HCT116 (cell line): ENCODE data around the gene DCUN1D2. TPM values are rescaled to one million over a fixed set of nuclear protein-coding genes. Genes with fewer than 3 reads are reported as not detected.

Experiments
- ATAC-seq: fragments of 200-7000 bp; cut with Tn5 transposase; 2 replicates; pipeline ENCODE4 v1.9.1; 2020; ENCODE audit warnings: mild to moderate bottlenecking, moderate library complexity
- BruUV-seq: library from RNA; stranded (reverse); fragments of 400-500 nt; replicated peaks from 2 replicates; lab custom pipeline; 2021; lab: Mats Ljungman, UMichigan
- CTCF ChIA-PET: fragments of 300-600 bp; sonication (Branson Sonifier 250); formaldehyde crosslinking; loops from one replicate; lab custom pipeline; 2021; ENCODE audit warnings: antibody characterized with exemption; lab: Charles Lee
- POLR2A ChIA-PET: fragments of 300-600, 350-600 bp; sonication (Branson Sonifier 250); formaldehyde crosslinking; loops from one replicate; lab custom pipeline; 2021; ENCODE audit warnings: antibody characterized with exemption; lab: Charles Lee
- RAD21 ChIA-PET, 2 experiments: fragments of 300-600 bp; sonication (Branson Sonifier 250); formaldehyde crosslinking; loops; one replicate each; lab custom pipeline; 2023; ENCODE audit warnings: low total read pairs in 2 of 2; ENCODE audit not compliant: uncharacterized antibody in 2 of 2, unreplicated experiment in 2 of 2, low non-redundant PET in 1 of 2; lab: Charles Lee
- DNase-seq: peaks from one replicate; pipeline ENCODE4 v3.0.0-alpha.2; 2010; ENCODE audit warnings: low read depth, low spot score
- H2AFZ ChIP-seq: fragments of 200-600 bp; shearing (Covaris generic), sonication (generic); 2 replicates; pipeline ENCODE4 v1.6.1; 2017; ENCODE audit warnings: low read depth, mixed run types, mixed read lengths, antibody characterized with exemption, low read length; ENCODE audit not compliant: poor library complexity, severe bottlenecking
- H3K27ac ChIP-seq: 2 replicates; pipeline ENCODE4 v1.5.1; 2012; ENCODE audit warnings: low read depth, low read length
- H3K27me3 ChIP-seq: fragments of 200-600 bp; sonication (generic); 2 replicates; pipeline ENCODE4 v1.6.1; 2016; ENCODE audit warnings: mixed run types, low read length, mixed read lengths; ENCODE audit not compliant: insufficient read depth
- H3K36me3 ChIP-seq, 2 experiments: fragments of 200-500 bp in 1 of 2; fragments of 200-600 bp in 1 of 2; sonication (Bioruptor generic) in 1 of 2; sonication (generic) in 1 of 2; 2 replicates each; pipeline versions ENCODE4 v1.5.1 to v1.6.1; 2014 to 2016; ENCODE audit warnings: low read length in 2 of 2, inconsistent platforms in 1 of 2, mixed read lengths in 1 of 2, mixed run types in 1 of 2; ENCODE audit not compliant: insufficient read depth in 2 of 2, control insufficient read depth in 1 of 2
- H3K4me1 ChIP-seq, 2 experiments: fragments of 200-600 bp in 1 of 2; sonication (generic) in 1 of 2; 2 replicates each; pipeline versions ENCODE4 v1.5.1 to v1.6.1; 2012 to 2017; ENCODE audit warnings: low read length in 2 of 2, inconsistent platforms in 1 of 2, mild to moderate bottlenecking in 1 of 2, mixed read lengths in 1 of 2, mixed run types in 1 of 2, moderate library complexity in 1 of 2; ENCODE audit not compliant: insufficient read depth in 2 of 2, control insufficient read depth in 1 of 2
- H3K4me2 ChIP-seq: fragments of 200-600 bp; sonication (generic); 2 replicates; pipeline ENCODE4 v1.6.1; 2017; ENCODE audit warnings: mixed run types, low read length, mixed read lengths
- H3K4me3 ChIP-seq, 2 experiments: fragments of 200-600 bp in 1 of 2; sonication (generic) in 1 of 2; replicated peaks in 1 of 2; 2 replicates each; pipeline ENCODE4 v1.5.1; 2011 to 2016; ENCODE audit warnings: low read length in 2 of 2, control low read depth in 1 of 2, low read depth in 1 of 2, mild to moderate bottlenecking in 1 of 2, mixed read lengths in 1 of 2, mixed run types in 1 of 2
- H3K79me2 ChIP-seq: fragments of 200-600 bp; sonication (generic); 2 replicates; pipeline ENCODE4 v1.6.1; 2017; ENCODE audit warnings: mild to moderate bottlenecking, mixed run types, low read length, moderate library complexity, mixed read lengths; ENCODE audit not compliant: insufficient read depth
- H3K9ac ChIP-seq: fragments of 200-600 bp; sonication (generic); 2 replicates; pipeline ENCODE4 v1.6.1; 2016; ENCODE audit warnings: low read length, mixed read lengths
- H3K9me2 ChIP-seq: fragments of 200-600 bp; sonication (generic), shearing (Covaris generic); 2 replicates; pipeline ENCODE4 v1.6.1; 2017; ENCODE audit warnings: mixed run types, mild to moderate bottlenecking, moderate library complexity; ENCODE audit not compliant: insufficient read depth
- H3K9me3 ChIP-seq, 2 experiments: fragments of 200-500 bp in 1 of 2; fragments of 200-600 bp in 1 of 2; sonication (Bioruptor generic) in 1 of 2; sonication (generic) in 1 of 2; 2 replicates each; pipeline ENCODE4 v1.6.1; 2014 to 2017; ENCODE audit warnings: low read length in 2 of 2, mixed read lengths in 2 of 2, inconsistent platforms in 1 of 2, low read depth in 1 of 2, mild to moderate bottlenecking in 1 of 2, mixed run types in 1 of 2, moderate library complexity in 1 of 2; ENCODE audit not compliant: control insufficient read depth in 1 of 2, insufficient read depth in 1 of 2
- H4K20me1 ChIP-seq: fragments of 200-600 bp; sonication (generic), shearing (Covaris generic); 2 replicates; pipeline ENCODE4 v1.6.1; 2017; ENCODE audit warnings: mixed run types, mild to moderate bottlenecking, moderate library complexity; ENCODE audit not compliant: insufficient read depth
- ATF3 ChIP-seq: IDR thresholded peaks from 2 replicates; pipeline ENCODE4 v1.6.1; 2012
- POLR2A ChIP-seq: IDR thresholded peaks from 2 replicates; pipeline ENCODE4 v1.7.0; 2011; ENCODE audit warnings: borderline replicate concordance; ENCODE audit not compliant: insufficient read depth, insufficient read length; ENCODE audit errors: extremely low read depth
- POLR2AphosphoS5 ChIP-seq: IDR thresholded peaks from 2 replicates; pipeline ENCODE4 v1.6.1; 2011; ENCODE audit warnings: mild to moderate bottlenecking, low read depth, low read length, moderate library complexity
- RAD21 ChIP-seq: IDR thresholded peaks from 2 replicates; pipeline ENCODE4 v1.6.1; 2012; ENCODE audit warnings: low read depth, mild to moderate bottlenecking
- REST ChIP-seq: IDR thresholded peaks from 2 replicates; pipeline ENCODE4 v1.6.1; 2012; ENCODE audit warnings: low read depth
- SRF ChIP-seq: IDR thresholded peaks from 2 replicates; pipeline ENCODE4 v1.6.1; 2012; ENCODE audit warnings: low read depth
- YY1 ChIP-seq: IDR thresholded peaks from 2 replicates; pipeline ENCODE4 v1.6.1; 2011; ENCODE audit warnings: low read length, low read depth, moderate library complexity, mild to moderate bottlenecking; ENCODE audit not compliant: insufficient replicate concordance; ENCODE audit errors: extremely low read depth
- intact Hi-C: fragments of 100-400 bp; cut with micrococcal nuclease; formaldehyde crosslinking; loops from 2 replicates; pipeline ENCODE4 v1.10.0; 2022
- total RNA-seq: library from RNA; stranded (reverse); gene quantifications from one replicate; pipeline ENCODE4 v1.2.1, GENCODE V29; 2021; ENCODE audit not compliant: unreplicated experiment

DCUN1D2 gene
- total RNA-seq, 1 experiment from 2014 or later, result 25.4 TPM

DNA sequence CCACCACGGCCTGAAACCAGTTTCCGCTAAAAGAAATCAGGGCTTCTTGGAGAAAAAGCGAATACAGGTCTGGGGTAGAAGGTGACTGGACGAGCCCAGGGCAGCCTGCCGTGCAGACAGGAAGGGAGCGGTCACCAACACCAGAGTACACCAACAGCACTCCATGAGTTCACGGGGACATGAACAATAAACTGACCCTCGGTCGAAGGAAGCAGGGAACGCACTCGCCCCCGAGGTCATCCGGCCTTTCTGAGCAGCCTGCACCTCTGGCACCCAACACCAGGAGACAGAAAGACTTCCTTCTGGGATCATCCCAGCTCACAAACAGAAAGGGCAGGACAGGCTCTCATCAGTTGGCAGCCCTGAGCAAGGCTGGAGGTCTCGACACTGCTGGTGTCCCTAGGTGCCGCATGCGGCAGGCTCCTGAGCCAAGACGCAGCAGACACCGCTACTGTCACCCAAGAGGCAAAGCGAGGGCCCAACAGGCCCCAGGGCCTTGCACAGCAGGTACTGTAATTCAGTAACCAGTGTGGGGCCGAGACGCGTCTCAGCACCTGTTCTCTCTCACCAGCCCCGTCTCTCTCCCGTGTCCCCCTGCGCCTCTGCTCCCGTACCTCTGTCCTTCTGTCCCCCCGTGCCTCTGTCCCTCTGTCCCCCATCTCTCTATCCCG lies 18.0 kb downstream of the DCUN1D2 start:
- DNase-seq (no peak), ATAC-seq (no peak)
- Histone ChIP-seq H3K27ac (no peak overlapping the region), H2AFZ (no peak overlapping the region), H3K36me3 (peaks cover 8 to 29% of the 10 kb centered on the region in 2 experiments), H3K9me2 (no peaks in the 10 kb centered on the region), H4K20me1 (no peaks in the 10 kb centered on the region), H3K4me1 (no peaks in the 10 kb centered on the region), H3K4me2 (no peak overlapping the region), H3K9ac (no peak overlapping the region), H3K4me3 (no peak overlapping the region), H3K27me3 (no peaks in the 10 kb centered on the region), H3K9me3 (no peaks in the 10 kb centered on the region), H3K79me2 (peaks cover 27% of the 10 kb centered on the region; the same call in 1 of the 2 replicates)
- ChIA-PET CTCF (no interaction called here), POLR2A (no interaction called here), RAD21 (no interaction called here)
- intact Hi-C loops, result no loop called here
- BruUV-seq, result no TSS peak
- TF ChIP-seq POLR2AphosphoS5 (no peak), ATF3 (no peak), RAD21 (no peak), REST (no peak), YY1 (no peak), POLR2A (no peak), SRF (no peak)
